ENCODE data around the gene SH2D2A.

DNA sequence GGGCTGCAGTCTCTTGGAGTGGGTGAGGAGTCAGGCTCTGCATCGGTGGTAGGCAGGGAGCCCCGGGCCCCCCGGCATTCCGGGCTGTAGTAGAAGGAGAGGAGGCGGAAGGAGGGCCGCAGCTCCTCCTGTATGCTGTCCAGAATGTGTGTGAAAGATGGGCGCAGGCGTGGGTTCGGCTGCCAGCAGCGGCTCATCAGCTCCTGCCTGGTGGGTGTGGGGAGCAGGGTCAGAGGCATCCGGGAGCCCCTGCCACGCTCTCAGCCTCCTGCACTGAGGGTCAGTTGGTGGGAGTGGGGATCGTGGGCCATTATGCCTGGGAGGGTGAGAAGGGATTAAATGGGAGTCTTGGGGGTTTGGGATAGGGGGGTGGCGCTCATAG, 24.2 kb upstream of the SH2D2A start:
- TF ChIP-seq POLR2A (IDR thresholded peaks at IDR 0.05; ENCODE audit: low read length) (no peak), GATA1 (IDR thresholded peaks at IDR 0.05; ENCODE audit: low read depth, low read length) (no peak)

All from erythroblast (primary cell).